Fibroblast of lung (primary cell): ENCODE results near the gene MGLL. TPM values are rescaled to one million over a fixed set of nuclear protein-coding genes. Genes with fewer than 3 reads are reported as not detected.
A peak's percentile ranks its signal among the peaks of the same experiment; 100 is the strongest.

ENCODE experiments used
- DNase-seq, 2 donors: peaks; one replicate each; pipeline versions ENCODE4 v3.0.0 to v3.0.0-alpha.2; 2010; ENCODE audit warnings: low read depth in 2 of 2
- H2AFZ ChIP-seq: 2 replicates; pipeline ENCODE4 v1.5.1; 2012; ENCODE audit warnings: low read length, control low read depth, inconsistent platforms
- H3K27ac ChIP-seq: 2 replicates; pipeline ENCODE4 v1.5.1; 2011; ENCODE audit warnings: low read length, control low read depth; ENCODE audit not compliant: insufficient read depth
- H3K27me3 ChIP-seq: 2 replicates; pipeline ENCODE4 v1.5.1; 2011; ENCODE audit warnings: mild to moderate bottlenecking, low read length; ENCODE audit not compliant: control insufficient read depth, insufficient read depth
- H3K36me3 ChIP-seq: 2 replicates; pipeline ENCODE4 v1.5.1; 2011; ENCODE audit warnings: low read length; ENCODE audit not compliant: control insufficient read depth, insufficient read depth
- H3K4me1 ChIP-seq: 2 replicates; pipeline ENCODE4 v1.5.1; 2011; ENCODE audit warnings: low read length; ENCODE audit not compliant: control insufficient read depth, insufficient read depth; ENCODE audit errors: extremely low read depth
- H3K4me2 ChIP-seq: 2 replicates; pipeline ENCODE4 v1.5.1; 2011; ENCODE audit warnings: low read length, control low read depth; ENCODE audit not compliant: insufficient read depth; ENCODE audit errors: extremely low read depth
- H3K4me3 ChIP-seq, 4 experiments: fragments of 200-600 bp in 1 of 4; sonication (generic) in 1 of 4; replicated peaks in 1 of 4; 2 replicates each; pipeline ENCODE4 v1.5.1; 2011 to 2016; ENCODE audit warnings: low read length in 4 of 4, low read depth in 3 of 4, mild to moderate bottlenecking in 3 of 4, control low read depth in 2 of 4, inconsistent platforms in 1 of 4, mixed read lengths in 1 of 4; ENCODE audit not compliant: insufficient read depth in 1 of 4; ENCODE audit errors: control extremely low read depth in 1 of 4
- H3K79me2 ChIP-seq: 2 replicates; pipeline ENCODE4 v1.5.1; 2012; ENCODE audit warnings: mild to moderate bottlenecking, low read length, inconsistent platforms; ENCODE audit not compliant: control insufficient read depth, insufficient read depth
- H3K9ac ChIP-seq: 2 replicates; pipeline ENCODE4 v1.5.1; 2011; ENCODE audit warnings: mild to moderate bottlenecking, low read length, control low read depth; ENCODE audit not compliant: insufficient read depth
- H3K9me3 ChIP-seq: 2 replicates; pipeline ENCODE4 v1.5.1; 2012; ENCODE audit warnings: low read depth, low read length; ENCODE audit not compliant: control insufficient read depth, insufficient read depth
- H4K20me1 ChIP-seq: 2 replicates; pipeline ENCODE4 v1.5.1; 2011; ENCODE audit warnings: low read length; ENCODE audit not compliant: control insufficient read depth, insufficient read depth; ENCODE audit errors: extremely low read depth
- CTCF ChIP-seq, 2 donors: IDR thresholded peaks in 1 of 2; conservative IDR thresholded peaks in 1 of 2; 1 replicate in 1 of 2; 2 replicates in 1 of 2; pipeline ENCODE4 v1.5.1; 2011 to 2012; ENCODE audit warnings: low read length in 2 of 2, control low read depth in 1 of 2, inconsistent platforms in 1 of 2, low read depth in 1 of 2, mild to moderate bottlenecking in 1 of 2
- EZH2 ChIP-seq: IDR thresholded peaks from 2 replicates; pipeline ENCODE4 v1.5.1; 2012; ENCODE audit warnings: low read length, control low read depth, mild to moderate bottlenecking; ENCODE audit errors: missing control alignments
- polyA plus RNA-seq, 2 donors: library from polyadenylated mRNA; depleted of rRNA in 1 of 2; stranded (reverse) in 1 of 2; unstranded in 1 of 2; fragments of >200 nt; gene quantifications; 2 replicates each; pipeline ENCODE4 v1.2.1, GENCODE V29; 2011 to 2012; ENCODE audit warnings: missing spikeins in 1 of 2
- total RNA-seq: library from RNA; depleted of rRNA; stranded (reverse); fragments of >200 nt; gene quantifications from 2 replicates; pipeline ENCODE4 v1.2.1, GENCODE V29; 2014

The MGLL gene
- total and polyA plus RNA-seq, 2 donors (not counting 1 experiment from before 2014, with no cell fraction given): 60.1 to 122 TPM

DNA sequence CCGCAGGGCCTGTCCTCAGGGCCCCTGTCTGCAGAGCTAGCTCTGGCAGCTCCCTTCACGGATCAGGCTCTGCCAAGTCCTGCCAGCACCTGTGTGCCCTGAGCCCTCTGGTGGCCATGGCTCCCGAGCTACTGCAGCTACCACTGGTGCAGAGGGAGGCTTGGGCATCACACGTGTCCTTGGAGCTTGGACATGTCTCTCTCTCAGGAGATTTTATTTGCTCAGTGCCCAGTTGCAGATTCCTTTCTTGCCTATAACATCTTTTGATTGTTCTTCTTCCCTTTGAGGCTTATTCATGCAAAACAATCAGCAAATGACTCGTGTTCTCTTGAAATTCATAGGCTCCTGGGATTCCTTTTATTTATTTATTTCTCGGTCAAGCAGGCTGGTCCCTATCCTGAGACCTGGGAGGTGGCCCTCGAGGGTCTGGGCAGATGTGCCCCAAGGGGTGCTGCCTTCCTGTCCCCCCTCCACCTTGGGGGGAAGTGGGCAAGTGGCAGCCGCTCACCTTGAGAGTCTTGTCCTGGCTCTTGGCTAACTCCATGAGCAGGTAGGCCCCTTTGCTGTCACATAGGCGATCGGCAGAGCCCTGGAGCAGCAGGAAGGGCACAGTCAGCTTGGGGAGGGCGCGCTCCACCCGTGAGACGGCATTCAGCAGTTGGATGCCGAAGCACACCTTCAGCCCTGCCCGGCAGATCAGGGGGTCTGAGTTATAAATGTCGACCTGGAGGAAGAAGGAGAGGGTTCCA is 127.7 kb downstream of the MGLL start:
- Histone ChIP-seq H3K36me3 (peaks cover 12% of the 10 kb centered on the region), H3K27me3 (no peaks in the 10 kb centered on the region), H3K4me2 (no peak overlapping the region), H3K79me2 (no peaks in the 10 kb centered on the region), H3K4me3 (no peak overlapping the region), H3K27ac (no peak overlapping the region), H2AFZ (no peak overlapping the region), H3K9ac (no peak overlapping the region), H4K20me1 (no peaks in the 10 kb centered on the region), H3K4me1 (peaks cover 42% of the 10 kb centered on the region), H3K9me3 (no peaks in the 10 kb centered on the region)
- no peak for TF ChIP-seq EZH2
- peak; percentile 6 to 22 for TF ChIP-seq CTCF (conservative IDR thresholded peaks at IDR 0.05 in 1 of 2, IDR thresholded peaks at IDR 0.05 in 1 of 2; ENCODE audit: low read depth in 1 of 2, low read length in 2 of 2)
- DNase-seq: peak in 1 of 2 donors; percentile 11

GRCh38 chr3:127693336-127693843 is 128.9 kb downstream of the MGLL start:
- no peak overlapping the region for H2AFZ ChIP-seq
- H3K27ac ChIP-seq: no peak overlapping the region
- no peak overlapping the region for H3K9ac ChIP-seq
- peaks cover 43% of the 10 kb centered on the region for H3K4me1 ChIP-seq
- DNase-seq: no peak
- no peaks in the 10 kb centered on the region for H3K79me2 ChIP-seq
- H3K4me3 ChIP-seq: no peak overlapping the region
- no peaks in the 10 kb centered on the region for H4K20me1 ChIP-seq
- TF ChIP-seq CTCF (conservative IDR thresholded peaks at IDR 0.05 in 1 of 2, IDR thresholded peaks at IDR 0.05 in 1 of 2; ENCODE audit: low read depth in 1 of 2, low read length in 2 of 2): no peak
- TF ChIP-seq EZH2: no peak
- peaks cover 12% of the 10 kb centered on the region for H3K36me3 ChIP-seq
- no peak overlapping the region for H3K4me2 ChIP-seq
- no peaks in the 10 kb centered on the region for H3K27me3 ChIP-seq
- H3K9me3 ChIP-seq: no peaks in the 10 kb centered on the region

GRCh38 chr3:127692501-127693335 is 129.6 kb downstream of the MGLL start:
- H3K9me3 ChIP-seq: no peaks in the 10 kb centered on the region
- no peak overlapping the region for H3K27ac ChIP-seq
- no peak overlapping the region for H2AFZ ChIP-seq
- no peaks in the 10 kb centered on the region for H3K27me3 ChIP-seq
- no peaks in the 10 kb centered on the region for H3K79me2 ChIP-seq
- H3K36me3 ChIP-seq: peaks cover 12% of the 10 kb centered on the region
- H3K4me1 ChIP-seq: peaks cover 39% of the 10 kb centered on the region
- no peak for DNase-seq
- H4K20me1 ChIP-seq: no peaks in the 10 kb centered on the region
- H3K4me3 ChIP-seq: no peak overlapping the region
- no peak overlapping the region for H3K4me2 ChIP-seq
- H3K9ac ChIP-seq: no peak overlapping the region
- TF ChIP-seq CTCF (conservative IDR thresholded peaks at IDR 0.05 in 1 of 2, IDR thresholded peaks at IDR 0.05 in 1 of 2; ENCODE audit: low read depth in 1 of 2, low read length in 2 of 2) (no peak), EZH2 (no peak)
